ENCODE measurements around the gene NRXN3.

NRXN3 gene

GRCh38 chr14:79562185-79562584 is 1392.0 kb downstream of the NRXN3 start:
- TF ChIP-seq, protein P1, sequence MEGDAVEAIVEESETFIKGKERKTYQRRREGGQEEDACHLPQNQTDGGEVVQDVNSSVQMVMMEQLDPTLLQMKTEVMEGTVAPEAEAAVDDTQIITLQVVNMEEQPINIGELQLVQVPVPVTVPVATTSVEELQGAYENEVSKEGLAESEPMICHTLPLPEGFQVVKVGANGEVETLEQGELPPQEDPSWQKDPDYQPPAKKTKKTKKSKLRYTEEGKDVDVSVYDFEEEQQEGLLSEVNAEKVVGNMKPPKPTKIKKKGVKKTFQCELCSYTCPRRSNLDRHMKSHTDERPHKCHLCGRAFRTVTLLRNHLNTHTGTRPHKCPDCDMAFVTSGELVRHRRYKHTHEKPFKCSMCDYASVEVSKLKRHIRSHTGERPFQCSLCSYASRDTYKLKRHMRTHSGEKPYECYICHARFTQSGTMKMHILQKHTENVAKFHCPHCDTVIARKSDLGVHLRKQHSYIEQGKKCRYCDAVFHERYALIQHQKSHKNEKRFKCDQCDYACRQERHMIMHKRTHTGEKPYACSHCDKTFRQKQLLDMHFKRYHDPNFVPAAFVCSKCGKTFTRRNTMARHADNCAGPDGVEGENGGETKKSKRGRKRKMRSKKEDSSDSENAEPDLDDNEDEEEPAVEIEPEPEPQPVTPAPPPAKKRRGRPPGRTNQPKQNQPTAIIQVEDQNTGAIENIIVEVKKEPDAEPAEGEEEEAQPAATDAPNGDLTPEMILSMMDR (IDR thresholded peaks at IDR 0.05; ENCODE audit: low read depth, low read length, missing control alignments): no peak
- H3K4me3 ChIP-seq (replicated peaks; ENCODE audit: low read depth, low read length): no peak overlapping the region
- no peak for DNase-seq (ENCODE audit: extremely low read depth, low read depth)

GRCh38 chr14:79564371-79564770 is 1394.2 kb downstream of the NRXN3 start:
- DNase-seq (ENCODE audit: extremely low read depth, low read depth): no peak
- TF ChIP-seq, protein P1 (IDR thresholded peaks at IDR 0.05; ENCODE audit: low read depth, low read length, missing control alignments): no peak

GRCh38 chr14:79567306-79567705 is 1397.1 kb downstream of the NRXN3 start:
- TF ChIP-seq, protein P1 (IDR thresholded peaks at IDR 0.05; ENCODE audit: low read depth, low read length, missing control alignments): no peak
- no peak for DNase-seq (ENCODE audit: extremely low read depth, low read depth)
- no peak overlapping the region for H3K4me3 ChIP-seq (replicated peaks; ENCODE audit: low read depth, low read length)

More at GRCh38 chr14:79564371-79564770, 1394.2 kb downstream of the NRXN3 start:
- H3K4me3 ChIP-seq (replicated peaks; ENCODE audit: low read depth, low read length): no peak overlapping the region

DNA sequence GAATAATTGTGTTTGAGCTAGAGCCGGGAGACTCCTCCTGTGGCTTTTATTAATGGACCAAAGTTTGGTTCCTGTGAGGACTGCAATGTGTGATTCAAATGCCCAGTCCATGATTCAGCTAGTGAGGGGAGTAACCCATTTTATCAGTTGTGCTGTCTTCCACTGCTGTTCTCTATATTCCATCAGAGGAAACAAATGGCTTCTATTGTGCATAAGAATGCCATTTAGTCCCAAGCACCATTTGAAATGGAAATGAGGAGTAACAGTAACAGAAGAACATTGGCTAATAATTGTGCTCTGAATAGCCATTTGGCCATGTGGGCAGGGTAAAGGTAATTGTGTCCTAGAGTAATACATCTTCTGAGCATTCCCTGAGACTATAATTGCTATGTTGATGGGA is 1398.4 kb downstream of the NRXN3 start:
- TF ChIP-seq, protein P1 (IDR thresholded peaks at IDR 0.05; ENCODE audit: low read depth, low read length, missing control alignments): no peak
- no peak for DNase-seq (ENCODE audit: extremely low read depth, low read depth)
- no peak overlapping the region for H3K4me3 ChIP-seq (replicated peaks; ENCODE audit: low read depth, low read length)

GRCh38 chr14:79569072-79569471 is 1398.9 kb downstream of the NRXN3 start:
- H3K4me3 ChIP-seq (replicated peaks; ENCODE audit: low read depth, low read length): no peak overlapping the region
- TF ChIP-seq, protein P1 (IDR thresholded peaks at IDR 0.05; ENCODE audit: low read depth, low read length, missing control alignments): no peak
- no peak for DNase-seq (ENCODE audit: extremely low read depth, low read depth)

DNA sequence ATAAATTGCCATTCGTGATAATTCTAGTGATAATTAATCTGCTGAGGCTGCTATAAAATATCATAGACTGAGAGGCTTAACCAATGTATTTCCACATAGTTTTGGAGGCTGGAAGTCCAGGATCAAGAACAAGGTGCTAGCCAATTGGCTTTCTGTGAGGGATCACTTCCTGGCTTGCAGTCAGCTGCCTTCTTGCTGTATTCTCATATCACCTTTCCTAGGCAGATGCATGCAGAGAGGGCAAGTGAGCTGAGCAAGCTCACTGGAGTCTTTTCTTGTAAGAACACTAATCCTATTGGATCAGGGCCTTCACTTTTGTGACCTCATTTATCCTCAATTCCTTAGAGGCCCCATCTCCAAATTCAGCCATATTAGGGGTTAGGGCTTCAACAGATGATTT is 1400.5 kb downstream of the NRXN3 start:
- TF ChIP-seq, protein P1 (IDR thresholded peaks at IDR 0.05; ENCODE audit: low read depth, low read length, missing control alignments): no peak
- DNase-seq (ENCODE audit: extremely low read depth, low read depth): no peak

DNA sequence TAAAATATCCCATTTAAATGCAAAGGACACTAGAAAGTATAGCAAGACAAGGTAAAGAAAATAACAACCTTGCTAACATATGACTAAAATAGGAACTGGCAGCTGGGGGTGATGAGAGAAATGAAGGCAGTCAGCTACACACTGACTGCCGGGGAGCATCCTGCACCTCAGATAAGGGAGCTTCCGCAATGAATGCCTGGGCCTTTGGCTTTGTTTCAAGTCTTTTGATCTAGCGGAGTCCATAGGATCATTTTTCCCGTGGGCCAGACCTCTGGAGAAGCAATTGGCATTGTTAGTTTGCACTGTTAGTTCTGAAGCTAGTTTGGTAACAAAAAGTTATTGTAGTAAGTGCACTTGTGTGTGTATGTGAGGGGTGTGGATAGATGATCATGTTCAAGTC is 1401.2 kb downstream of the NRXN3 start:
- H3K4me3 ChIP-seq (replicated peaks; ENCODE audit: low read depth, low read length): no peak overlapping the region
- no peak for DNase-seq (ENCODE audit: extremely low read depth, low read depth)
- TF ChIP-seq, protein P1 (IDR thresholded peaks at IDR 0.05; ENCODE audit: low read depth, low read length, missing control alignments): no peak

More for the DNA sequence above, 1400.5 kb downstream of the NRXN3 start:
- no peak overlapping the region for H3K4me3 ChIP-seq (replicated peaks; ENCODE audit: low read depth, low read length)

Measured in HFF-Myc (cell line).